Activated CD8-positive, alpha-beta T cell treated with anti-CD3 and anti-CD28 coated beads for 36 hours (primary cell): ENCODE results near the gene TRIM32. TPM values are rescaled to one million over a fixed set of nuclear protein-coding genes. Genes with fewer than 3 reads are reported as not detected.

ENCODE experiments used
- ATAC-seq: fragments of 200-7000 bp; cut with Tn5 transposase; one replicate; pipeline ENCODE4 v1.10.0; 2021; ENCODE audit warnings: mild to moderate bottlenecking, moderate library complexity
- CTCF ChIA-PET: fragments of 350-600 bp; sonication (Branson Sonifier 250); formaldehyde crosslinking; loops from one replicate; lab custom pipeline; 2021; ENCODE audit warnings: antibody characterized with exemption; lab: Charles Lee
- POLR2A ChIA-PET: fragments of 350-600 bp; sonication (Branson Sonifier 250); formaldehyde crosslinking; loops from one replicate; lab custom pipeline; 2021; ENCODE audit warnings: antibody characterized with exemption; lab: Charles Lee
- DNase-seq: peaks from one replicate; pipeline ENCODE4 v3.0.0-alpha.2; 2020
- H3K27ac Mint-ChIP-seq: one replicate; pipeline ENCODE4 v1.8.0; 2021; ENCODE audit warnings: mild to moderate bottlenecking, mixed read lengths
- H3K27me3 Mint-ChIP-seq: one replicate; pipeline ENCODE4 v1.8.0; 2021; ENCODE audit warnings: mixed read lengths
- H3K36me3 Mint-ChIP-seq: one replicate; pipeline ENCODE4 v1.8.0; 2021; ENCODE audit warnings: low read depth, mixed read lengths
- H3K4me1 Mint-ChIP-seq: one replicate; pipeline ENCODE4 v1.8.0; 2021; ENCODE audit warnings: low read depth, mixed read lengths
- H3K4me3 Mint-ChIP-seq: one replicate; pipeline ENCODE4 v1.8.0; 2021; ENCODE audit warnings: mild to moderate bottlenecking, moderate library complexity, mixed read lengths
- H3K9me3 Mint-ChIP-seq: one replicate; pipeline ENCODE4 v1.8.0; 2021; ENCODE audit warnings: mixed read lengths
- CTCF ChIP-seq: fragments of 200-600 bp; IDR thresholded peaks from one replicate; pipeline ENCODE4 v1.8.0; 2022; ENCODE audit warnings: antibody characterized with exemption, mild to moderate bottlenecking
- intact Hi-C: fragments of 100-400 bp; cut with micrococcal nuclease; formaldehyde crosslinking; loops from one replicate; pipeline ENCODE4 v1.10.0; 2022
- total RNA-seq, 2 experiments: library from RNA; stranded (reverse); gene quantifications; one replicate each; pipeline ENCODE4 v1.2.3, GENCODE V29; 2021

Gene TRIM32
- total RNA-seq, 2 experiments from 2014 or later, result 14.6 to 15.0 TPM

- TF ChIP-seq CTCF, result no peak
- Mint-ChIP-seq H3K27me3 (no peaks in the 10 kb centered on the region), H3K4me1 (peaks cover 4% of the 10 kb centered on the region), H3K36me3 (no peaks in the 10 kb centered on the region), H3K9me3 (no peaks in the 10 kb centered on the region), H3K4me3 (no peak overlapping the region), H3K27ac (no peak overlapping the region)
- ATAC-seq (no peak), DNase-seq (no peak)
- ChIA-PET POLR2A (no interaction called here), CTCF (interaction anchor here (1.1 to 1.7 kb wide), 3 partner anchors 31 to 1070 kb away, joined by 5 to 6 read pairs (median 5); no protein-coding TSS in a partner anchor)
- intact Hi-C loops, result loop anchor here (5.0 to 10.0 kb wide), 2 partner anchors 70 to 1068 kb away; no protein-coding TSS in a partner anchor
Measured at GRCh38 chr9:116662646-116663310, 24.3 kb upstream of the TRIM32 start.

- Mint-ChIP-seq H3K36me3 (no peaks in the 10 kb centered on the region), H3K4me3 (no peak overlapping the region), H3K4me1 (peaks cover 4% of the 10 kb centered on the region), H3K9me3 (no peaks in the 10 kb centered on the region), H3K27me3 (no peaks in the 10 kb centered on the region), H3K27ac (no peak overlapping the region)
- TF ChIP-seq CTCF, result no peak
- ATAC-seq, result no peak
- ChIA-PET CTCF (interaction anchor here (1.1 to 1.5 kb wide), 2 partner anchors 30 to 1070 kb away, joined by 5 to 6 read pairs; no protein-coding TSS in a partner anchor), POLR2A (no interaction called here)
- intact Hi-C loops, result loop anchor here (5.0 to 10.0 kb wide), 2 partner anchors 71 to 1069 kb away; no protein-coding TSS in a partner anchor
- no peak for DNase-seq
Measured at GRCh38 chr9:116663581-116663980, 23.5 kb upstream of the TRIM32 start.

GRCh38 chr9:116668970-116669695 lies 18.0 kb upstream of the TRIM32 start:
- no peak for TF ChIP-seq CTCF
- H3K4me1 Mint-ChIP-seq, result peaks cover 4% of the 10 kb centered on the region
- ChIA-PET CTCF (no interaction called here), POLR2A (no interaction called here)
- intact Hi-C loops, result loop anchor here (10.0 kb wide), 1 partner anchor 1074 kb away; no protein-coding TSS in a partner anchor
- peaks cover 1% of the 10 kb centered on the region for H3K36me3 Mint-ChIP-seq
- DNase-seq (no peak), ATAC-seq (no peak)
- no peaks in the 10 kb centered on the region for H3K27me3 Mint-ChIP-seq
- peaks cover 12% of the 10 kb centered on the region for H3K9me3 Mint-ChIP-seq
- no peak overlapping the region for H3K4me3 Mint-ChIP-seq
- no peak overlapping the region for H3K27ac Mint-ChIP-seq

DNA sequence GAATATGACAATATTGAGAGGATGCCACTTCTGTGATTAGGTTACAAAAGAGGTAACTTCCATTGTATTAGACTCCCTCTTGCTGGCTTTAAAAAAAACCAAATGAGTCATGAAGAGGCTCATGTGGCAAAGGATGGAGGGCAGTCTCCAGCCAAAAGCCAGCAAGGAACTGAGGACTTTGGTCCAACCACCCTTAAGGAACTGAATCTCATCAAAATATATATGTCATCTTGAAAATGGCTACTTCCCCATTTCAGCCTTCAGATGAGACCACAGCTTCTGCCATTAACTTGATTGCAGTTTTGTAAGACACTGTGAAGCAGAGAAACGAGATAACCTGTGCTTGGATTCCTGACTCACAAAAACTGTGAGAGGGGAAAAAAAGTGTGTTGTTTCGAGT lies 15.5 kb upstream of the TRIM32 start:
- Mint-ChIP-seq H3K4me3 (no peak overlapping the region), H3K27ac (no peak overlapping the region), H3K9me3 (peaks cover 14% of the 10 kb centered on the region), H3K36me3 (peaks cover 6% of the 10 kb centered on the region), H3K27me3 (no peaks in the 10 kb centered on the region), H3K4me1 (no peaks in the 10 kb centered on the region)
- ChIA-PET POLR2A (no interaction called here), CTCF (no interaction called here)
- no peak for DNase-seq
- no peak for TF ChIP-seq CTCF
- intact Hi-C loops, result no loop called here
- no peak for ATAC-seq

- POLR2A ChIA-PET, result no interaction called here
Measured at GRCh38 chr9:116673375-116673774, 13.7 kb upstream of the TRIM32 start.

More at GRCh38 chr9:116673375-116673774, 13.7 kb upstream of the TRIM32 start:
- Mint-ChIP-seq H3K4me1 (no peaks in the 10 kb centered on the region), H3K27ac (no peak overlapping the region), H3K9me3 (peaks cover 14% of the 10 kb centered on the region), H3K36me3 (peaks cover 6% of the 10 kb centered on the region), H3K27me3 (no peaks in the 10 kb centered on the region), H3K4me3 (no peak overlapping the region)
- intact Hi-C loops, result no loop called here
- CTCF ChIA-PET, result no interaction called here
- TF ChIP-seq CTCF, result no peak
- ATAC-seq (no peak), DNase-seq (no peak)
